Fibroblast of gingiva (primary cell): ENCODE measurements around the gene IGSF9.

Experiments
- DNase-seq: peaks from one replicate; pipeline ENCODE4 v3.0.0-alpha.2; 2011; ENCODE audit warnings: low read depth

The IGSF9 gene

DNA sequence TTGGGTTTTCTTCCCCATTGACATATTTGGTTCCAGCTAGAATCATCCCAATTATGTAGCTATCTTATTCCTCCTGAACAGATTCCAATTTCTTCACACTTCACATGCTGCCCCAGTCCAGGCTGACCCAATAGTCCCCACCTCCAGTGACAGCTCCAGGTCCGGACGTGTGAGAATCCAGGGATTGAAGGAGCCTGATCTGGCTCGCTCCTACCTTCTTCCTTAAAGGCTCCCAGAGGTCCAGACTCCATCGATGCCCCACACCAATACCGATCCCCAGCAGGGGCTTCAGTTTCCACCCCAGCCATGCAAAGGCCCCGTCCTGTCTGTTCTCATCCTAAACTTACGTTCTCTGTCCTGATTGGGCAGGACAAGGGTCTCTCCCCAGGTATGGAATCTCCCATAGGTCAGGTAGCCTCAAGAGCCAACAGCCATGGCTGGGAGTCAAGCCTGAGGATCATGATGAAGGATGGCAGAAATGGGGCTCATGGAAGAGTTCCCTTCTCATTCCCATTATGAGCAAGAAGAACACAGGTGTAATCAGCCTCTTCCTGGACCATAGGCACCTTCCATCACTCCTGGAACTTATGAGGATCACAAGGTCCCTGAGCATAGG lies 29.0 kb upstream of the IGSF9 start:
- DNase-seq, result no peak

DNA sequence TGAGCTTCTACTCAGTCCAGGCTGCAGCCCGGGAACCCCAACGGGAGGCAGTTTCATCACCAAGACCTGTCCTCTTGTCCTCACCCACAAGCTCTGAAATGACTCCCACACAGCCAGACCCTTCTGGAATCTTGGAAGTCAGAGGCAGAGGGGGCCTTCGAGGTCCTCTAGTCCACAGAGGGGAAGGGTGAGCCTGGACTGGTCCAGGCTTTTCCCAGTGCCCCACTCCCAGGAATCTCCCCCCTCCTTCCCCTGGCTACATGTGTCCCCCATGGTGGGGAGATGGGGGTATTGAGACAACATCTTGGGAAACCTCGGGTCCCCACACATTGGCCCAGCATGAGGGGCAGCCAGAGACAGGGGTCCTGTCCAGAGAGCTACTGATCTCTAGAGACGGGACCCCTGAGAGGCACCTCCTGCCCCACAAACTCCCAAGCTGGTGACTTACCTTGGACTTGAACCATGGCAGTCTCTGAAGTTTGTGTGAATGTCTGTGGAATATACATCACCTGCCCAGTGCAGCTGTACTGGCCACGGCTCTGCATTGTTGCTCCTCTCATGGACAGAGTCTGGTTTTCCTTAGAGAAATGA lies 28.0 kb upstream of the IGSF9 start:
- no peak for DNase-seq

DNA sequence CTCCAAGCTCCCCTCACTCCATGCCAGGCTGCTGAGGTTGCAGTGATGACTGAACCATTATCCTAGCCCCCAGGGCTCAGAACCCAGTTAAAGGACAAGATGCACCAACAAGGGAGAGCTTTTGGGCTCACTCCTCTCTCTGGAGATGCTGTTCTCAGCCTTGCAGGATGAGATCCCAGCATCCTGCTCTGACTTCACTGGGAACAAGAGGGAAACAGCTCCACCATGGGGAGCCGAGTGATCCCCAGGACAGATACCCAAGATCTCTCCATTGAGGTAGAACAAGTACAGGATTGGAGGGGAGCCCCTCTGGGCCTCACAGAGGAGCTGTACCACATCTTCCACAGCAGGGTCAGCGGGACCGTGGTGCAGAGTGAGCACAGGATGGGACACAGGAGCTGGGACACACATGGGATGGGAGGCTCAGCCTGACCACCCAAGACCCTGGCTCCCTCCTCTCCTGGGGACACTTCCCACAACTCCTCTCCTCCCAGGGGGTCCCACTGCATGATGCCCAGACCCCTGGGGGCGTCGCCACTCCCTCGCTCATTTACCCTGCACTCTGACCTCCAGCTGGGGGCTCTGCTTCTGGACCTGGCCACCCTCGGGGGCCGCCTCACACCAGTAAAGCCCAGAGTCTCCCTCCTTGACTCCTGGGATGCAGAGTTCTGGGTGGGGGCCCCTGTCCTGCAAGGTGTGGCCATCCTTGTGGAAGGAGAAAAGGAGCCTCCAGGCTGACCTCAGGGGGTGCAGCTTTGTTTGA lies 27.2 kb upstream of the IGSF9 start:
- DNase-seq, result no peak

DNA sequence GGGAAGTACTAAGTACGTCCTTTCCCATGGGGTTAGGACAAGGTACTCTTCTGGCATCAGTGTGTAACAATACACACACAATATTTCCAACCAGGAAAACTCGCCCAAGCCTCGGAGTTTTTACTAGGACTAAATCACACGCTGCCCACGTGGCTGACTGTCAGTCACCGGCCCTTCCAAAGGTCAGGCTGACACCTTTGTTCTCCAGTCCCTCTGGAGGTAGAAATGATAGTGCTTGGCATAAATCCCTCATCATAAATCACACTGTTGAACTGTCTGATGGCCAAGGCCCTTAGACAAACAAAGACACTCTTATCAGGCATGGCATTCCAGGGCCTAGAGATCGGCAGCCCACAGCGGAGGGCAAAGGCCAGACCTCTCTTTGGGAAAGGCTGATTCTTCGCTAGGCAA lies 25.5 kb upstream of the IGSF9 start:
- no peak for DNase-seq

DNA sequence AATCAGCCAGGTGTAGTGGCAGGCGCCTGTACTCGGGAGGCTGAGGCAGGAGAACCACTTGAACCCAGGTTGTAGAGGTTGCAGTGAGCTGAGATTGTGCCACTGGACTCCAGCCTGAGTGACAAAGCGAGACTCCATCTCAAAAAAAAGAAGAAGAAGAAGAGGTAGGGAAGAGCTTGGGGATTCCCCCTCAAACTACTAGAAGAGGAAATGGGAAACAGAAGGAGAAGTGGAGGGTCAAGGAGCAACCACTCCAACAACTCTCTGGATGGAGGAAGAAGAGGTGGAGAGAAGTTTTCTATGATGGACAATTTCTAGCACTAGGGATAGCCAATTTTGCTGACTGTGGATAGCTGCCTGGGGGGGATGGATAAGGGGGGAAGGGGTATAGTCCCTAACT lies 23.5 kb upstream of the IGSF9 start:
- DNase-seq, result no peak

DNA sequence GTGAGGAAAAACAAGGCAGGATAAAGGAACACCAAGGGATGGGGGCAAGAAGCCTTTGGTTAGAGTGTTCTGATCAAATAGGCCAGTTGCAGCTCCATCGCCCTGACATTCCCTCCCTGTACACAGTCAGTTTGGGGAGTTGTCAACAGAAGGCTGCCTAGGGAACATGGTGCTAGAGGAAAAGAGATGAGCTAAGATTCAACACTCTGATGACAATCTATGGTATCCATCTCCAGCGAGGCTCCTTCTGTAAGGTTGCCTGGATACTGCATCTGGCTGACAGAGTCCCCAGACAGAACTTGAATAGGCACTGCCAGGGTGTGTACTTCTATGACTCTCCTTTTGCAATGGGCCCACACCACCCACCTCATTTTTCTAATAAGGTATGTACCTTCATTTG lies 19.9 kb upstream of the IGSF9 start:
- no peak for DNase-seq

DNA sequence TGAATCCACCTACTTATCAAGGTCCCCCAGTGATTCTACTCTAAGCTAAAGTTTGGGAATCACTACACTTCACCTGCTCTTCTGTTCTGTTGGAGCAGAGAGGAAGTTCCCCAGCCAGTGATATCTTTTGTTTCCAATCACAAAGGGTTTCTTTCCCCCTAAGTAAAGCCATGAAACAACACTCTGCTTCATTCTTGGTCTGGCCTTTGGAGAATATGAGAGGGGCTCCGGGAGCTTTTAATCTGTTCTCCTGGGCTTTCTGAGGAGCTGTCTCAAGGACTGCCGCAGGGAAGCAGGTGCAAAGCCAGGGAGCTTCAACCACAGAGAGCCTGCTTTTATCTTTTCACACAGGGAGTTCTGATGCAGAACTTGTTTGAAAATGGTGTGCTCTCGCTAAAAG lies 18.7 kb upstream of the IGSF9 start:
- no peak for DNase-seq

DNA sequence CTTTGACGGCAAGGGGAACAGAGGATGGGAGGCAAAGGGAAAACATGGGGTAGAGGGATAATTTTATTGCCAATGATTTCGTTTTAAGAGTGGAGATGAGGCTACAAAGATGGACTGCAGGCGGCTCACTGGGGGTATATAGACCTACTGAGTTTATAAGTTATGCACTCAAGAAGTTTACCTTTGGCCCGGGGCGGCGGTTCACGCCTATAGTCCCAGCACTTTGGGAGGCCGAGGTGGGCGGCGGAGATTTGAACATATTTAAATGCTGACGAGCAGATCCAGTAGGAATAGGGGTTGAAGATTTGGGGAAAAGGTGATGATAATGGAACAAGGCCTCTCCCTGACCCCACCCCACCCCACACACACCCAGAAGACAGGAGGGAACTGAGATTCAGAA lies 16.8 kb upstream of the IGSF9 start:
- DNase-seq, result no peak

DNA sequence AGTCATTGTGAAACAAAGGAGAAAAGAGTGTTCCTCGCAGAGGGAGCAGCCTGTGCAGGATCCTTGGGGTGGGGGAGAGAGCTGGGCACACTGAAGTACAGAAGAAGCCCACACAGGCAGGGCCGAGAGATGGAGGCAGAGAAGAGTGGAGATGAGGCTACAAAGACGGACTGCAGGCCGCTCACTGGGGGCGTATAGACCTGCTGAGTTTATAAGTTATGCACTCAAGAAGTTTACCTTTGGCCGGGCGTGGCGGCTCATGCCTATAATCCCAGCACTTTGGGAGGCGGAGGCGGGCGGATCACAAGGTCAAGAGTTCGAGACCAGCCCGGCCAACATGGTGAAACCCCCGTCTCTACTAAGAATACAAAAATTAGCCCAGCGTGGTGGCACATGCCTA lies 16.2 kb upstream of the IGSF9 start:
- DNase-seq, result no peak

DNA sequence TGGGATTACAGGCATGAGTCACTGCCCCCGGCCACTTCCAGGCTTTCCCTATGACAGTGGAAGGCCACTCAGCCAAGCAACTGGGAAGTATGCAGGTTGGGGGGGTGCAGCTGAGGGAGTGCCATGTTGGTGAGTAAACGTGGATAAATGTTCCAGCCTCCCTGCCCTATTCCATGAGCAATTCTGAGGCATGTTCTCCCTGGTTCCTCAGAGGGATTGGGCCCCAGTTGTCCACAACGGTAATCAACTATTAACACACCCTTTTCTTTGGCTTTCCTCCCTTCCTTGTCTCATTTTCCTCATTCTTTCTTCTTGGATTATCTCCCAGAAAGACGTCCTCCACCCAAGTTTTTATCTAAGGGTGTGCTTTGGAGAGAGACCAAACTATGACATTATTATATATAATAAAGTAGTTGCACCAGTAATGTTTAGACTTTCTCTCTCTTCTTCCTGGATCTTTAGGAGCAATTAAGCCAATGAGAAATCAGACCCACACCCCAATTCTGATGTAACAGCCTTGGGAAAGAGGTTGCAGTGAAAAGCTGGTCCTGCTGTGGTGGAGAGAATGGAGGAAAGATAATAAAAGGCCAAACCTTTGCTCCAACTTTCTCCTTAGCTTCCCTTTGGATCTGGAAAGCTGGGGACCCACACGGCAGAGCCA lies 15.4 kb upstream of the IGSF9 start:
- peak; percentile 56 for DNase-seq

DNA sequence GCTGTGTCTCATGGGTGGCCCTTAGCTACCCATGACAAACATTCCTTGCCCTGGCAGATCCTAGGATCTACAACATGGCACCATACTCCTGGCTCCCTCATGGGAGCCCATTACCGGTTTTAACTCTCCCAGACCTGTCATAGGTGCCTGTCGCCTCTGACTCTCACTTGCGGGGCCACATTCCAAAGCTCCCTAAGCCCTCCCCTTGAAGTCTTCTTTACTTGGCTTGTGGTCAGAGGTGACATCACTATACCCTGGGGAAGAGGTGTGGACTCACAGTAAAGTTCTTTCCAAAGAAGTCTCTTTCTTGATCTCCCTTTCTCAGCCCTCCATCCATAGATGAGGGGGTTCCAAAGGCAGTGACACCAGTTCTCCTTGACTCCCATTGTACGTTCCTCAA lies 14.0 kb upstream of the IGSF9 start:
- DNase-seq, result no peak

DNA sequence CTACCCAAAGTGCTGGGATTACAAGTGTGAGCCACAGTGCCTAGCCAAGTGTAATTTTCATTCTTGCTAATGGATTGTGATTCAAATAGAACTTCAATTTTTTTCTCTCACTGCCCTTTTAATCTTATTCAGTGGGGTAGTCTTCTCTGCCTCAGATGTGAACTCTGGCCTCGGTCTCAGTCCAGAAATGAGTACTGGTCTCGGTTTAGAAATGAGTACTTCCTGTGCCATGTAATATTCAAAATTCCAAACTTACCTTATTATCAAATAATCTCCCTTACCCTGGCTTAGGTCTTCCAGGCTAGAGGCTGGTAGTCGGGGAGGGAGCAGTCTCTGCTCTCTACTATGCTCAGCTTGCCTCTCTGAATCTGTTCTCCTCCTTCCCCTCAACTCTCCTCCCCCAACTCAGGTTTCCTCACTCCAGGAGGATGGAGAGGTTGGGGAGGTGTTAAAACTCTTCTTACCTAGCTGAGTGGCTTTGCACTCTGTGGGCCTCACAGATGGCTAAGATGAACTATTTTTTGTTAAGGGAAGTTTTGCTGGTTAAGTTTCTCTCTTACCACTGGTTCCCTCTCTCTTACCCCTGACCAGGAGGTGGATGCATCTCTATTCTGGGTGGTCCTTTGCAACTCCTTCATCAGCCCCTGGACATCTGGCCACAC lies 13.4 kb upstream of the IGSF9 start:
- DNase-seq, result no peak

DNA sequence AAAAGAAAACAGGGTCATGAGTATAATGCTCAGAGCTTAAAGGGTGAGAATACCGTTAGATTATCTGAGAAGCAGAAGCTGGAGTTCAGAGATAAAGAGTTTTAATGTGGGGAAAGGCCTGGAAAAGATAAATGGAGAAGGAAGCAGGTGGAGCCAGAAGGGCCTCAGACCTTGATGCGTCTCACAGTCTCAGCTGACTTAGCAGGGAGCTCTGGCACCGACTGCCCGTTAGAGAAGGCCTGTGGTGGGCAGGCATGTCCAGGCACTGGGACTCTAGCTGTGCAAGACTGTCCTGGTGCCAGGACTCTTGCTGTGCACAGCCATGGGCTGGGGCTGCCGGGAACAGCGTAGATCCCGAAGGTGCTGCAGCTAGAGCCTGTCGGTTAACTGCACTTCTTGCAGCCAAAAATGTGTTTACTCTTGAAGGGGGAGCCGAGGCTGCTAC lies 12.4 kb upstream of the IGSF9 start:
- DNase-seq, result no peak

DNA sequence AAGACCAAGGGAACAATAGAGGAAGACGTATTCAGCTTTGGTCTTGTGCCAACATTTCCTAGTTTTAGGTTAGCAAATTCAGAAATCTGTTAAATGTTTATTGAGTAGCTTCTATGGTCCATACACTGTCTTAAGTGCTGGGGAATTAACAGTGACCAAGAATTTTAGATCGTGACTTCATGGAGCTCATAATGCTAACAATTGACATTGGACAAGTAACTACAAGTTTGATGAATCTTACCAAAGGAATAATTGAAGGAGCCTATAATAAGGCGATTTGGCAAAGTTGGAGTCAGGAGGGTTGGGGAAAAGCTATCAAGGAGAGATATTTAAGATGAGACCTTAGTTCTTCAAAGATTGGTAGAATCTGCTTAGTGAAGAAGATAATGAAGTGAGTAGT lies 10.0 kb upstream of the IGSF9 start:
- no peak for DNase-seq

DNA sequence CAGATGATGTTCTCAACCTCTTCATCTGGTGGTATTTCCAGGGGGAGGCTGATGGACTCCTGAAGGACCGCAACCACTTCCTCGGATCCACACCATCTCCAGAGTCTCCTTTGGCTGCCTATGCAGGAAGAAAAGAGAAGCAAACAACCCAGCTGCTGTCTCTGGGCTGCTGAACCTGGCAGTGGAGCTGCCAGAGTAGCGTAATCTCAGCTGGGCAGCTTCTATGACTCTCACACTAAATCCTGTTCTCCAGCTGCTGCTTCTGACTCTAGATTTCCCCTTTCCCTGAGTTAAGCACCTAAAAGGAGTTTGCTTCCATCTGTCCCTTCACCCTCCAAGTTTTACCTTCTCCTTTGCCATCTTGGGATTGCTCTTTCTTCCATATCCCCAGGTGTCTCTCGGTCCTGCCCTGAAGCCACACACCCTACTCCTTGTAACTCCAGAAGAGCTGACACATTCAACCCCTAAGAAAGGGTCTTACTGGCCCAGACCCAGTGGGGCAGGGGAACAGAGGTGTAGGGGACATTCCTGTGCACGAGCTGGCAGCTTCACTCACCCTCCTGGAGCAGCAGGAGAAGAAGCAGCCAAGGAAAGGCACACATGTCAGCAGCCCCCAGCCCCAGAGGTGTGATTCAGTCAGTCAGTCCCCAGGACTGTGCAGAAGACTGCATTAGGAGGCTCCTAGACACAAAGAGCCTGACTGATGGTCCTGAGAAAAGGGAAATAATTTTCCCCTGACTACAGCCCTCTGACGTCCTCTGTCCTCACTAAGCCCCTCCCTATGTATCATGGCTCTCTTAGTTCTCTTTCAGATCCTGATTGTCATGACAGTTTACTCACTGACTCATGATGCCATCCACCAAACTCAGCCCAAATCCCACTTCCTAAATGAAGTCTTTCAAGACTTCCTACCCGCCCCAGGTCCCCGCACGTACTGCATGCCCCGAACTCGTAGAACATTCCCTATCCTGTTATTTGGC lies 8.4 kb upstream of the IGSF9 start, which contains the start of gene SLAMF9:
Gene SLAMF9 (minus strand): TSS at position 702 of the 980 bp plus-strand sequence. CDS start 100 bp downstream, at position 602.
- no peak for DNase-seq

DNA sequence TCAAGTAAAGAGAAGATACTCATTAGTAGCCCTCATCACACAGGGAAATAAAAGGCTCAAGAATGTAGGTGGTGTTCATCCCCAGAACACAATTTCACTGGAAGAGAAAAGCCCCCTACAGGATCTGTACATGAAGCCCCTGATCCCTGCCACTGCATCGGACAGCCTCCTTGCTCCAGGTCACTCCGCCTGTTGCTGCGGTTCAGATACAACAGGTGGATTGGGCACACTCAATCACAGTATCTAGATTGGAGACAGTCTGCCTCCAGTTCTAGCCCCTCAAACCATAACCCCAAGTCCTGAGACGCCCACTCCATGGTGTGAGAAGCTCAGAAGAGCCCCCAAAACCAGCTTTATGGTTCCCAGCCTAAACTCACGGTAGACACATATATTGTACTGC lies 7.5 kb upstream of the IGSF9 start:
- DNase-seq, result no peak

DNA sequence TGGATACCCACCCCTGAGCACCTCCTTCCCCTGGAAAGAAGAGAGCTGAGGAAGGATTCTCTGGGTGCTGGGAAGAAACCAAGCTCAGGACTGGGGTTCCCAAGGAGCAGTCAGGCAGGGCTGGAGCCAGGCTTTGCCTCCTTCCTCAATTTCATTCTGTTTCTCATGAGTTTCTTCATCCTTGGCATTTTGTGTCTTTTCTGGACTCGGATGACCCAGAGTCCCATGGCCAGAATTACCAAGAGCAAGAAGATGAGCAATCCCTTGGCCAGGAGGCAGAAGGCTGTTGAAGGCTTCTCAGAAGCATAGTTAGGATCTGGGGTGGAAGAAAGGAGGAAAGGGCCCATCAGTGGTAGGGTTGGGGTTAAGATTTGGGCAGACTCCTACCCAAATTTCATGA lies 6.1 kb upstream of the IGSF9 start:
- DNase-seq, result no peak

DNA sequence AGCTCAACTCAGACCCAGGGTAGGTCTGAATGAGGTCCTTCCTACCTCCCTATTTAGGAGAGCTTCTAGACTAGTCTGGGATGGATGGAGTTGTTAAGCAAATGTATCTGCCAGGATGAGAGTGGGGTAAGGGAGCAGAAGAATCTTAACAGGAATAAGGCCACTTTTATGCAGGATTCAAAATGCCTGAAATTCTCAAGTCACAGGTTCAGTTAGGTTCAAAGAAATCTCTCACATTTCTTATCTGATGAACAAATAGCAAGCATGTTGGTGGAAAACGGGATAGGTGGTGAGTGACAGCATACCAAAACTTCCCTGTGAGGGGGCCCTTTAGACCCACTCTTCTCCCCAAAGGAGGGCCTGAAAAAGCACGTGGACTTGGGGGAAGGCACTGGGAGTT lies 5.6 kb upstream of the IGSF9 start:
- DNase-seq, result no peak

DNA sequence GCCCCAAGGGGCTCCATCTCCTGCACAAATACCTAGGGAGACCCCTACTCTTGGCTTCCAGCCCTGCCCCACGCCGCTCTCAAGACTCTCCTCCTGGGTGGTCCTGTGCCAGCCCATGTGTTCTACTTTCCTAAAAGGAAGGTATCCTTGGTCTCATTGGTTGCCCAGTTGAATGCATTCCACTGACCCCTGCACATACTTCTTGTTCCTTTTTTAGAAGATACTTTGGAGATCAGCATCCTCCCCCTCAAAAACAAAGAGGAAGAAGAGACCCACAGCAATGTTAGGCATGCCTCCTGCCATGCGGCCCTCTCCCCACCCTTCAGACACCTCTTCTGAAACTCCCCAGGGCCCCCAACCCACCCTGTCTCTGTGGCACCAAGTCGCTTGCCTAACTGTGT lies 4.6 kb upstream of the IGSF9 start:
- DNase-seq, result no peak

DNA sequence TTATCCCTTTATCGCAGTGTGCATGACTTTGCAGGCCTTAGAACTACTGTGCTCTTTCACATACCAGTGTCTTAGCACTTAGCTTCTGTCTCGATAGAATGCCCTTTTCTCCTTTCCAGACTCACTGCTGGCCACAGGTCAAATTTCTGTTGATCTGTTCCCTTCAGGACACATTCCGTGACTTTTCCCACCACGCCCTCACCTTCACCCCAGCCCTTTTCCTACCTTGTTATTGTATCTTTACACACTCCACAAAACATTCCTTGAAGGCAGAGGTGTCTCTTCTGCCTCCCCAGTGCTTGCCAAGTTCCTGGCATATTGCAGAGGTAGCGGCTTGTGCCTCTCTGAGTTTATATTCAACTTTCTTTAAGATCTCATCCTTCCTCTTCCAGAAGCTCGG lies 3.7 kb upstream of the IGSF9 start:
- no peak for DNase-seq

DNA sequence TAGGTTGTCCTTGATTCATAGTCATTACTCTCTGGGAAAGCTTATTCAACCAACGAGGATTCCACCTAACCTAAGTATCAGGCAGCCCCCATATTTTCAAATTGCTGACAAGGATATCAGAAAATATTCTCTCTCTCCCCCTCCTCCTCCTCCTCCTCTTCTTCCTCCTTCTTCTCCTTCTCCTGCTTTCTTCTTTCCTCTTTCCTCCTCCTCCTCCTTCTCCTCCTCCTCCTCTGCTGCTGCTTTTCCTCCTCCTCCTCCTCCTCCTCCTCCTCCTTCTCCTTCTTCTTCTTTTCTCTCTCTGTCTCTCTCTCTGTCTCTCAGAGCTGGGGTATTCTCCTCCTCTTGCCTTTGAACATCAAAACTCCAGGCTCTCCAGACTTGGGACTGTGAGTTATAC lies 2.5 kb upstream of the IGSF9 start:
- DNase-seq, result no peak
